H9 (cell line): Measurements from ENCODE around the gene HCAR3. TPM values are rescaled to one million over a fixed set of nuclear protein-coding genes. Genes with fewer than 3 reads are reported as not detected.

ENCODE experiments used
- DNase-seq: peaks from one replicate; pipeline ENCODE4 v3.0.0-alpha.2; 2017
- H2AFZ ChIP-seq: one replicate; pipeline ENCODE4 v1.6.1; 2013; ENCODE audit warnings: mild to moderate bottlenecking, low read length, control low read depth, moderate library complexity
- H2AK5ac ChIP-seq: 2 replicates; pipeline ENCODE4 v1.6.1; 2013; ENCODE audit warnings: low read length, control low read depth, mixed read lengths; ENCODE audit not compliant: insufficient read length
- H2BK120ac ChIP-seq: one replicate; pipeline ENCODE4 v1.6.1; 2013; ENCODE audit warnings: low read depth, mild to moderate bottlenecking, low read length, control low read depth, inconsistent platforms; ENCODE audit not compliant: poor library complexity, severe bottlenecking
- H2BK12ac ChIP-seq: 2 replicates; pipeline ENCODE4 v1.6.1; 2013; ENCODE audit warnings: low read length, control low read depth, mixed read lengths, low read depth; ENCODE audit not compliant: insufficient read length
- H2BK15ac ChIP-seq: 2 replicates; pipeline ENCODE4 v1.6.1; 2013; ENCODE audit warnings: low read depth, low read length, control low read depth
- H2BK20ac ChIP-seq: one replicate; pipeline ENCODE4 v1.6.1; 2013; ENCODE audit warnings: low read depth, mild to moderate bottlenecking, low read length, control low read depth, inconsistent platforms; ENCODE audit not compliant: poor library complexity, severe bottlenecking
- H2BK5ac ChIP-seq: 2 replicates; pipeline ENCODE4 v1.6.1; 2013; ENCODE audit warnings: low read length, control low read depth, mixed read lengths; ENCODE audit not compliant: insufficient read length
- H3K14ac ChIP-seq: 2 replicates; pipeline ENCODE4 v1.6.1; 2013; ENCODE audit warnings: low read length, control low read depth; ENCODE audit not compliant: insufficient read depth
- H3K18ac ChIP-seq: 2 replicates; pipeline ENCODE4 v1.6.1; 2013; ENCODE audit warnings: low read depth, mild to moderate bottlenecking, mixed read lengths, low read length, control low read depth; ENCODE audit not compliant: insufficient read length
- H3K23ac ChIP-seq: 2 replicates; pipeline ENCODE4 v1.6.1; 2013; ENCODE audit warnings: low read length, control low read depth, mixed read lengths, low read depth; ENCODE audit not compliant: insufficient read length
- H3K23me2 ChIP-seq: 2 replicates; pipeline ENCODE4 v1.6.1; 2013; ENCODE audit warnings: low read depth, mild to moderate bottlenecking, mixed read lengths, low read length, control low read depth; ENCODE audit not compliant: insufficient read length, poor library complexity, severe bottlenecking
- H3K27ac ChIP-seq: 2 replicates; pipeline ENCODE4 v1.5.1; 2013; ENCODE audit warnings: low read length, control low read depth, mixed read lengths, low read depth; ENCODE audit not compliant: insufficient read length
- H3K27me3 ChIP-seq: 2 replicates; pipeline ENCODE4 v1.6.1; 2013; ENCODE audit warnings: low read length, control low read depth, inconsistent platforms; ENCODE audit not compliant: insufficient read depth
- H3K4ac ChIP-seq: 2 replicates; pipeline ENCODE4 v1.6.1; 2013; ENCODE audit warnings: low read depth, mild to moderate bottlenecking, control low read depth, inconsistent platforms, low read length, moderate library complexity
- H3K4me1 ChIP-seq: 2 replicates; pipeline ENCODE4 v1.6.1; 2013; ENCODE audit warnings: low read length, control low read depth, inconsistent platforms; ENCODE audit not compliant: insufficient read depth
- H3K4me2 ChIP-seq: 2 replicates; pipeline ENCODE4 v1.6.1; 2013; ENCODE audit warnings: low read length, control low read depth, mixed read lengths; ENCODE audit not compliant: insufficient read length, insufficient read depth
- H3K56ac ChIP-seq: 2 replicates; pipeline ENCODE4 v1.6.1; 2013; ENCODE audit warnings: low read depth, mild to moderate bottlenecking, mixed read lengths, low read length, control low read depth; ENCODE audit not compliant: insufficient read length
- H3K79me1 ChIP-seq: 2 replicates; pipeline ENCODE4 v1.6.1; 2013; ENCODE audit warnings: low read depth, mild to moderate bottlenecking, moderate library complexity, low read length, control low read depth, inconsistent platforms; ENCODE audit not compliant: insufficient read depth, poor library complexity, severe bottlenecking
- H3K79me2 ChIP-seq: 2 replicates; pipeline ENCODE4 v1.6.1; 2013; ENCODE audit warnings: low read length, control low read depth, inconsistent platforms; ENCODE audit not compliant: insufficient read depth
- H3K9ac ChIP-seq: 2 replicates; pipeline ENCODE4 v1.6.1; 2013; ENCODE audit warnings: low read length, control low read depth, mixed read lengths; ENCODE audit not compliant: insufficient read length; ENCODE audit errors: extremely low read depth
- H3K9me3 ChIP-seq: one replicate; pipeline ENCODE4 v1.6.1; 2013; ENCODE audit warnings: low read depth, low read length, inconsistent platforms; ENCODE audit not compliant: control insufficient read depth
- H3T11ph ChIP-seq: one replicate; pipeline ENCODE4 v1.6.1; 2013; ENCODE audit warnings: mild to moderate bottlenecking, low read length, control low read depth, inconsistent platforms
- H4K20me1 ChIP-seq: one replicate; pipeline ENCODE4 v1.6.1; 2013; ENCODE audit not compliant: control insufficient read depth, insufficient read length, insufficient read depth
- H4K5ac ChIP-seq: 2 replicates; pipeline ENCODE4 v1.6.1; 2013; ENCODE audit warnings: low read depth, mild to moderate bottlenecking, mixed read lengths, low read length, control low read depth; ENCODE audit not compliant: insufficient read length
- H4K8ac ChIP-seq: replicated peaks from 2 replicates; pipeline ENCODE4 v1.6.1; 2013; ENCODE audit warnings: low read length, control low read depth, mixed read lengths, low read depth; ENCODE audit not compliant: insufficient read length
- H4K91ac ChIP-seq: 2 replicates; pipeline ENCODE4 v1.6.1; 2013; ENCODE audit warnings: low read depth, mild to moderate bottlenecking, moderate library complexity, mixed read lengths, low read length, control low read depth; ENCODE audit not compliant: insufficient read length
- H3K27ac Mint-ChIP-seq, 3 experiments: 2 replicates in 2 of 3; 3 replicates in 1 of 3; pipeline ENCODE4 v1.8.0; 2020 to 2021; ENCODE audit warnings: mixed read lengths in 3 of 3, mild to moderate bottlenecking in 1 of 3, moderate library complexity in 1 of 3
- H3K27me3 Mint-ChIP-seq: 2 replicates; pipeline ENCODE4 v1.8.0; 2021; ENCODE audit warnings: low read depth, mild to moderate bottlenecking, moderate library complexity, mixed read lengths
- H3K36me3 Mint-ChIP-seq, 3 experiments: 2 replicates in 2 of 3; 3 replicates in 1 of 3; pipeline ENCODE4 v1.8.0; 2020 to 2021; ENCODE audit warnings: low read depth in 3 of 3, mixed read lengths in 3 of 3; ENCODE audit not compliant: insufficient read depth in 1 of 3
- H3K4me1 Mint-ChIP-seq, 2 experiments: 2 replicates each; pipeline ENCODE4 v1.8.0; 2020; ENCODE audit warnings: mixed read lengths in 2 of 2
- H3K4me3 Mint-ChIP-seq, 2 experiments: 2 replicates in 1 of 2; 3 replicates in 1 of 2; pipeline ENCODE4 v1.8.0; 2020 to 2021; ENCODE audit warnings: mild to moderate bottlenecking in 2 of 2, mixed read lengths in 2 of 2, moderate library complexity in 1 of 2
- H3K9me3 Mint-ChIP-seq, 2 experiments: 2 replicates in 1 of 2; 3 replicates in 1 of 2; pipeline ENCODE4 v1.8.0; 2020; ENCODE audit warnings: mild to moderate bottlenecking in 2 of 2, mixed read lengths in 2 of 2, moderate library complexity in 1 of 2
- CTCF ChIP-seq: fragments of 200-600 bp; sonication (generic); conservative IDR thresholded peaks from 3 replicates; pipeline ENCODE4 v1.8.0; 2021; ENCODE audit warnings: antibody characterized with exemption, mild to moderate bottlenecking
- WGBS: extraction: QIAGEN DNeasy Blood & Tissue Kit; methylation state at CpG from one replicate; pipeline ENCODE4 v1.1.7; 2013; ENCODE audit warnings: missing lambda C conversion rate, low lambda C conversion rate, mixed read lengths; ENCODE audit not compliant: insufficient read length; ENCODE audit errors: extremely low coverage; 5-methylcytosine and 5-hydroxymethylcytosine counted together
- total RNA-seq: library from RNA; stranded (reverse); gene quantifications from 2 replicates; pipeline ENCODE4 v1.2.1, GENCODE V29; 2021

HCAR3 gene
- total RNA-seq, 1 experiment from 2014 or later, result not detected

GRCh38 chr12:122687086-122687485 is 29.5 kb downstream of the HCAR3 start:
- Histone ChIP-seq H3K9me3 (no peaks in the 10 kb centered on the region), H4K91ac (no peak overlapping the region), H3K23me2 (no peaks in the 10 kb centered on the region), H3K18ac (no peak overlapping the region), H3K56ac (no peak overlapping the region), H2AFZ (no peak overlapping the region), H3K4me2 (no peak overlapping the region), H3K27ac (no peak overlapping the region), H3K4ac (no peak overlapping the region), H4K5ac (no peak overlapping the region), H4K8ac (no peak overlapping the region), H3K27me3 (no peaks in the 10 kb centered on the region), H3K79me1 (no peaks in the 10 kb centered on the region), H3T11ph (no peak overlapping the region), H4K20me1 (no peaks in the 10 kb centered on the region), H2BK20ac (no peak overlapping the region), H3K14ac (no peak overlapping the region), H2BK5ac (no peak overlapping the region), H2BK12ac (no peak overlapping the region), H3K4me1 (no peaks in the 10 kb centered on the region; the same call in 1 of the 2 replicates), H3K9ac (no peak overlapping the region), H2AK5ac (no peak overlapping the region), H3K79me2 (no peaks in the 10 kb centered on the region), H2BK15ac (no peak overlapping the region), H3K23ac (no peak overlapping the region), H2BK120ac (no peak overlapping the region)
- Mint-ChIP-seq H3K27me3 (no peaks in the 10 kb centered on the region; the same call in 1 of the 2 replicates), H3K4me3 (no peak overlapping the region), H3K4me1 (peaks cover 3 to 22% of the 10 kb centered on the region in 2 experiments), H3K9me3 (no peaks in the 10 kb centered on the region), H3K27ac (no peak overlapping the region), H3K36me3 (no peaks in the 10 kb centered on the region)
- DNase-seq, result no peak
- WGBS, result no CpG with 5 or more reads among the region's 5 CpGs
- no peak for TF ChIP-seq CTCF
